Endodermal cell (in vitro differentiated cells): ENCODE data around the gene SNRNP27. TPM values are rescaled to one million over a fixed set of nuclear protein-coding genes. Genes with fewer than 3 reads are reported as not detected.

Experiments used
- DNase-seq: peaks from one replicate; pipeline ENCODE4 v3.0.0-alpha.2; 2017
- H3K27ac ChIP-seq: 2 replicates; pipeline ENCODE4 v1.5.1; 2013; ENCODE audit warnings: mild to moderate bottlenecking, low read depth, low read length, moderate library complexity
- H3K27me3 ChIP-seq: 2 replicates; pipeline ENCODE4 v1.6.1; 2013; ENCODE audit warnings: mild to moderate bottlenecking, low read length, moderate library complexity; ENCODE audit not compliant: insufficient read depth, control insufficient read depth, poor library complexity, severe bottlenecking
- H3K36me3 ChIP-seq: 2 replicates; pipeline ENCODE4 v1.7.0; 2013; ENCODE audit warnings: mild to moderate bottlenecking, low read length, moderate library complexity; ENCODE audit not compliant: control insufficient read depth, insufficient read depth
- H3K4me1 ChIP-seq: one replicate; pipeline ENCODE4 v1.7.0; 2013; ENCODE audit warnings: low read length; ENCODE audit not compliant: control insufficient read depth, insufficient read depth
- H3K4me3 ChIP-seq: 2 replicates; pipeline ENCODE4 v1.5.1; 2013; ENCODE audit warnings: mild to moderate bottlenecking, low read length, moderate library complexity
- H3K9ac ChIP-seq: 2 replicates; pipeline ENCODE4 v1.6.1; 2013; ENCODE audit warnings: mild to moderate bottlenecking, low read length, moderate library complexity; ENCODE audit not compliant: poor library complexity, severe bottlenecking; ENCODE audit errors: extremely low read depth
- H3K9me3 ChIP-seq: 2 replicates; pipeline ENCODE4 v1.6.1; 2013; ENCODE audit warnings: mild to moderate bottlenecking, low read length, moderate library complexity; ENCODE audit not compliant: control insufficient read depth
- H3K27ac Mint-ChIP-seq: 2 replicates; pipeline ENCODE4 v1.8.0; 2020; ENCODE audit warnings: mixed read lengths
- H3K27me3 Mint-ChIP-seq: 2 replicates; pipeline ENCODE4 v1.8.0; 2021; ENCODE audit warnings: mild to moderate bottlenecking, mixed read lengths; ENCODE audit not compliant: insufficient read depth
- H3K36me3 Mint-ChIP-seq: 2 replicates; pipeline ENCODE4 v1.8.0; 2020; ENCODE audit warnings: low read depth, mixed read lengths
- H3K4me1 Mint-ChIP-seq: 2 replicates; pipeline ENCODE4 v1.8.0; 2020; ENCODE audit warnings: mixed read lengths
- H3K4me3 Mint-ChIP-seq: 2 replicates; pipeline ENCODE4 v1.8.0; 2020; ENCODE audit warnings: mild to moderate bottlenecking, moderate library complexity, mixed read lengths
- H3K9me3 Mint-ChIP-seq: 2 replicates; pipeline ENCODE4 v1.8.0; 2020; ENCODE audit warnings: mild to moderate bottlenecking, mixed read lengths
- CTCF ChIP-seq: fragments of 200-600 bp; sonication (generic); conservative IDR thresholded peaks from 2 replicates; pipeline ENCODE4 v1.5.0; 2021; ENCODE audit warnings: antibody characterized with exemption, mild to moderate bottlenecking
- WGBS, 2 experiments: methylation state at CpG; one replicate each; pipeline versions ENCODE4 v1.1.5 to v1.1.7; 2013; ENCODE audit warnings: missing lambda C conversion rate in 2 of 2, mixed read lengths in 1 of 2; ENCODE audit not compliant: insufficient coverage in 1 of 2, insufficient read length in 1 of 2; 5-methylcytosine and 5-hydroxymethylcytosine counted together
- total RNA-seq, 2 donors: library from RNA; stranded (reverse); fragmentation: NEBNext Ultra II Directional in 1 of 2; extraction: Animal tissue kit (Norgen Biotek cat#: 25700) in 1 of 2; gene quantifications; 2 replicates in 1 of 2; 3 replicates in 1 of 2; pipeline ENCODE4 v1.2.1, GENCODE V29; 2021

SNRNP27 gene
- total RNA-seq, 2 donors from 2014 or later, result 56.2 to 64.9 TPM

GRCh38 chr2:69939722-69940121 is 46.0 kb downstream of the SNRNP27 start:
- H3K36me3 ChIP-seq, result peaks cover 5% of the 10 kb centered on the region
- Mint-ChIP-seq H3K27ac (peak overlapping the region; percentile 64), H3K9me3 (no peaks in the 10 kb centered on the region)

GRCh38 chr2:69940691-69941090 is 46.9 kb downstream of the SNRNP27 start:
- H3K27me3 Mint-ChIP-seq, result no peaks in the 10 kb centered on the region
- H3K4me1 Mint-ChIP-seq, result peaks cover 3% of the 10 kb centered on the region

More at GRCh38 chr2:69939722-69940121, 46.0 kb downstream of the SNRNP27 start:
- no peaks in the 10 kb centered on the region for H3K9me3 ChIP-seq
- no peak for TF ChIP-seq CTCF
- H3K4me3 ChIP-seq, result no peak overlapping the region
- H3K27me3 ChIP-seq, result no peaks in the 10 kb centered on the region
- no peak for DNase-seq
- no peak overlapping the region for H3K27ac ChIP-seq
- H3K4me1 Mint-ChIP-seq, result peaks cover 3% of the 10 kb centered on the region
- WGBS, 2 experiments, result 85 to 90% methylated on average over 14 of the region's 14 CpGs
- no peaks in the 10 kb centered on the region for H3K27me3 Mint-ChIP-seq
- no peak overlapping the region for H3K9ac ChIP-seq
- no peaks in the 10 kb centered on the region for H3K4me1 ChIP-seq
- peaks cover 29% of the 10 kb centered on the region for H3K36me3 Mint-ChIP-seq
- no peak overlapping the region for H3K4me3 Mint-ChIP-seq

GRCh38 chr2:69943000-69943842 is 49.5 kb downstream of the SNRNP27 start:
- no peaks in the 10 kb centered on the region for H3K36me3 ChIP-seq
- Mint-ChIP-seq H3K4me1 (peaks cover 9% of the 10 kb centered on the region), H3K27ac (no peak overlapping the region), H3K36me3 (peaks cover 12% of the 10 kb centered on the region), H3K27me3 (no peaks in the 10 kb centered on the region), H3K4me3 (no peak overlapping the region), H3K9me3 (no peaks in the 10 kb centered on the region)
- 90 to 94% methylated on average over 10 to 11 of the region's 11 CpGs for WGBS, 2 experiments
- no peak overlapping the region for H3K4me3 ChIP-seq
- no peaks in the 10 kb centered on the region for H3K4me1 ChIP-seq
- no peak for DNase-seq
- H3K27me3 ChIP-seq, result no peaks in the 10 kb centered on the region
- H3K9ac ChIP-seq, result no peak overlapping the region
- no peak overlapping the region for H3K27ac ChIP-seq
- H3K9me3 ChIP-seq, result no peaks in the 10 kb centered on the region
- no peak for TF ChIP-seq CTCF

More at GRCh38 chr2:69940691-69941090, 46.9 kb downstream of the SNRNP27 start:
- Histone ChIP-seq H3K27me3 (no peaks in the 10 kb centered on the region), H3K4me3 (no peak overlapping the region), H3K36me3 (peaks cover 5% of the 10 kb centered on the region), H3K9ac (no peak overlapping the region), H3K4me1 (no peaks in the 10 kb centered on the region), H3K27ac (no peak overlapping the region), H3K9me3 (no peaks in the 10 kb centered on the region)
- TF ChIP-seq CTCF, result no peak
- Mint-ChIP-seq H3K9me3 (no peaks in the 10 kb centered on the region), H3K36me3 (peaks cover 26% of the 10 kb centered on the region), H3K27ac (no peak overlapping the region), H3K4me3 (no peak overlapping the region)
- WGBS, 2 experiments, result 95 to 100% methylated on average over 1 to 8 of the region's 8 CpGs
- no peak for DNase-seq
